ENCODE results near the gene ARHGAP45.

Gene ARHGAP45

GRCh38 chr19:1087813-1088415 lies 20.9 kb downstream of the ARHGAP45 start:
- peak; percentile 60 for DNase-seq

GRCh38 chr19:1088416-1089010 lies 21.5 kb downstream of the ARHGAP45 start:
- no peak for DNase-seq

- no peak for DNase-seq
These were observed 22.3 kb downstream of the ARHGAP45 start for GRCh38 chr19:1089126-1089771.

GRCh38 chr19:1089891-1090290 lies 22.9 kb downstream of the ARHGAP45 start:
- peak; percentile 69 for DNase-seq

GRCh38 chr19:1090731-1091543 lies 24.0 kb downstream of the ARHGAP45 start:
- no peak for DNase-seq

GRCh38 chr19:1091544-1092175 lies 24.7 kb downstream of the ARHGAP45 start:
- no peak for DNase-seq

GRCh38 chr19:1093330-1093729 lies 26.4 kb downstream of the ARHGAP45 start:
- no peak for DNase-seq

GRCh38 chr19:1093811-1094553 lies 27.0 kb downstream of the ARHGAP45 start:
- no peak for DNase-seq

- no peak for DNase-seq
These were observed 27.6 kb downstream of the ARHGAP45 start for GRCh38 chr19:1094655-1094977.

- DNase-seq, result peak; percentile 98
These were observed 28.2 kb downstream of the ARHGAP45 start, which contains the start of gene POLR2E for GRCh38 chr19:1094978-1095701. POLR2E (minus strand) TSS chr19:1095375; CDS start chr19:1095315, 60 bp downstream.

- DNase-seq, result no peak
These were observed 30.8 kb downstream of the ARHGAP45 start for GRCh38 chr19:1097810-1098176.

GRCh38 chr19:1098177-1099051 lies 31.4 kb downstream of the ARHGAP45 start:
- DNase-seq, result no peak

- no peak for DNase-seq
These were observed 34.4 kb downstream of the ARHGAP45 start for GRCh38 chr19:1101337-1101698.

- peak; percentile 52 for DNase-seq
These were observed 35.6 kb downstream of the ARHGAP45 start for GRCh38 chr19:1102407-1103131.

GRCh38 chr19:1103132-1103707 lies 36.3 kb downstream of the ARHGAP45 start:
- no peak for DNase-seq

- peak; percentile 99 for DNase-seq
These were observed 36.8 kb downstream of the ARHGAP45 start, which contains the start of gene GPX4 for GRCh38 chr19:1103708-1104310. GPX4 (plus strand) TSS chr19:1103994; CDS start chr19:1104044, 50 bp downstream.

GRCh38 chr19:1104311-1105007 lies 37.5 kb downstream of the ARHGAP45 start:
- DNase-seq, result peak; percentile 80
